ENCODE measurements around the gene SPRED2. TPM values are rescaled to one million over a fixed set of nuclear protein-coding genes. Genes with fewer than 3 reads are reported as not detected.

Gene SPRED2
- total and polyA plus RNA-seq, 2 of the 8 experiments (the other 6 are each of a cell fraction or from before 2014, with no cell fraction given), result 15.3 to 22.5 TPM

DNA sequence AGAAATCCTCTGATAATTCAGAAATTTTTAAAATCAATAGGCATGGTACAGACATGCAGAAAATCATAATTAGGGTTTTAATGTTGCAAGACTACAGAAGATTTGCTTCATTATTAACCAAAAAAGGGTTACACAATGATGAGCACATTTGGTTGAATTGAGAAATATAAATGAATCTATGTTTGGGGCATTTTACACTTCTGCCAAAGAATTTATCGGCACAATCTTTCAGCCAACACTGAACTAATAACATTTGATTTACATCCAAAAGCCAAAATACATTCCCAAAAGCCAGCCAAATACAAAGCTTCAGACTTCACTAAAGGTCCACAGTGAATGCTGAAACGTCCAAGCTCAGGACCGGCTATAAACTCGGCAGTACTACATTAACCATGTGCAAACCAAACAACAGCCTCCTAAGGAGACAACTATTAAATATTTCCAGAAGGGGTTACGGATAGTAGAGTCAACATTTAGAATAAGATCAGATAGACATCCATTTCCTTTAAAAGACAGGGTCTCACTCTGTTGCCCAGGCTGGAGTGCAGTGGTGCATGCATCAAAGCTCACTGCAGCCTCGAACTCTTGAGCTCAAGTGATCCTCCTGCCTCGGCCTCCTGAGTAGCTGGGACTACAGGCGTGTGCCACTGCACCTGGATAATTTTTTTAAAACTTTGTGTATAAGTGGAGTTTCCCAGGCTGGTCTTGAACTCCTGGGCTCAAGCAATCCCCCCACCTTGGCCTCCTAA lies 29.4 kb downstream of the SPRED2 start:
- no peak for FAIRE-seq
- H4K20me1 ChIP-seq (replicated peaks in 1 of 2; ENCODE audit: control insufficient read depth in 1 of 2, insufficient read depth in 2 of 2, low read length in 2 of 2), result peaks cover 0 to 7% of the 10 kb centered on the region in 2 experiments
- peaks cover 0 to 37% of the 10 kb centered on the region in 2 experiments; a peak in 2 of 4 replicates for H3K79me2 ChIP-seq (ENCODE audit: control insufficient read depth in 1 of 2, insufficient read depth in 2 of 2, low read length in 2 of 2)

More for the DNA sequence above, 29.4 kb downstream of the SPRED2 start:
- Histone ChIP-seq H3K4me3 (ENCODE audit: extremely low read depth in 1 of 4, insufficient read depth in 2 of 4, low read depth in 3 of 4, low read length in 4 of 4) (no peak overlapping the region), H3K56ac (replicated peaks; ENCODE audit: insufficient read length, low read depth, low read length) (no peak overlapping the region), H2BK20ac (ENCODE audit: low read length) (no peak overlapping the region), H3K36me3 (ENCODE audit: control insufficient read depth in 2 of 4, insufficient read depth in 4 of 4, low read length in 3 of 4) (no peaks in the 10 kb centered on the region), H2BK5ac (ENCODE audit: low read depth, low read length) (no peak overlapping the region), H4K8ac (ENCODE audit: extremely low read depth, insufficient read depth, low read length) (no peak overlapping the region), H3K18ac (ENCODE audit: extremely low read depth, low read length) (no peak overlapping the region), H3K14ac (ENCODE audit: insufficient read length) (no peak overlapping the region), H3K79me1 (ENCODE audit: low read depth, low read length) (peaks cover 5% of the 10 kb centered on the region; the same call in 1 of the 2 replicates), H3K27me3 (replicated peaks in 1 of 4; ENCODE audit: control insufficient read depth in 3 of 4, extremely low read depth in 1 of 4, insufficient read depth in 3 of 4, low read length in 3 of 4) (no peaks in the 10 kb centered on the region), H3K4ac (replicated peaks; ENCODE audit: insufficient read length, low read depth, low read length) (no peak overlapping the region), H2AFZ (ENCODE audit: low read length) (no peak overlapping the region), H4K5ac (ENCODE audit: insufficient read length, low read depth, low read length) (no peak overlapping the region), H2BK12ac (ENCODE audit: low read depth, low read length) (no peak overlapping the region), H3K23me2 (ENCODE audit: low read depth, low read length) (no peaks in the 10 kb centered on the region), H3K27ac (ENCODE audit: low read depth, low read length) (no peak overlapping the region), H3K9me3 (ENCODE audit: insufficient read depth in 2 of 2, low read depth in 1 of 2, low read length in 1 of 2) (no peaks in the 10 kb centered on the region), H2AK5ac (ENCODE audit: low read depth, low read length) (no peak overlapping the region), H3K4me2 (ENCODE audit: insufficient read depth in 1 of 2, low read depth in 2 of 2, low read length in 2 of 2) (no peak overlapping the region), H3K4me1 (replicated peaks in 1 of 4; ENCODE audit: control insufficient read depth in 3 of 4, insufficient read depth in 4 of 4, low read length in 3 of 4) (peaks cover 1 to 24% (median 10%) of the 10 kb centered on the region in 4 experiments; a peak in 5 of 7 replicates), H2BK120ac (replicated peaks; ENCODE audit: low read depth, low read length) (no peak overlapping the region), H2BK15ac (ENCODE audit: low read length) (no peak overlapping the region), H3K9ac (replicated peaks in 1 of 4; ENCODE audit: extremely low read depth in 1 of 4, low read depth in 3 of 4, low read length in 3 of 4) (no peak overlapping the region), H3K23ac (ENCODE audit: insufficient read length) (no peak overlapping the region), H4K91ac (replicated peaks; ENCODE audit: insufficient read length, low read length) (no peak overlapping the region)
- no peak for DNase-seq (ENCODE audit: low read depth in 1 of 2, low spot score in 2 of 2)
- WGBS, 2 experiments (ENCODE audit: extremely low coverage in 1 of 2, insufficient coverage in 1 of 2, insufficient read length in 1 of 2, insufficient replicate concordance in 2 of 2, low coverage in 1 of 2, low lambda C conversion rate in 2 of 2, missing lambda C conversion rate in 1 of 2), result 89% methylated on average over 8 of the region's 8 CpGs; no CpG with 5 or more reads in 1 of the 2 experiments
- CTCF ChIA-PET (ENCODE audit: partially characterized antibody), result interaction anchor here (0.7 to 1.6 kb wide), 2 partner anchors 26 to 51 kb away, joined by 3 read pairs; no protein-coding TSS in a partner anchor
- POLR2A ChIA-PET (ENCODE audit: partially characterized antibody), result no interaction called here
- TF ChIP-seq MAFK (IDR thresholded peaks at IDR 0.05; ENCODE audit: low read depth, low read length), result no peak
- no peak for TF ChIP-seq RAD21 (IDR thresholded peaks at IDR 0.05 in 1 of 2, conservative IDR thresholded peaks at IDR 0.05 in 1 of 2; ENCODE audit: low read depth in 2 of 2, low read length in 2 of 2)
- no peak for TF ChIP-seq RBBP5 (IDR thresholded peaks at IDR 0.05; ENCODE audit: borderline replicate concordance, low read depth, low read length)
- TF ChIP-seq SP2 (IDR thresholded peaks at IDR 0.05; ENCODE audit: low read length), result no peak
- TF ChIP-seq SP4 (IDR thresholded peaks at IDR 0.05; ENCODE audit: low read length), result no peak
- no peak for TF ChIP-seq TCF12 (IDR thresholded peaks at IDR 0.05; ENCODE audit: low read depth, low read length)

All from H1 (cell line).